HFF-Myc (cell line): ENCODE data around the gene NPM1.

ENCODE experiments used
- DNase-seq: peaks from one replicate; pipeline ENCODE4 v3.0.0-alpha.2; 2011; ENCODE audit warnings: low read depth; ENCODE audit errors: extremely low read depth
- H3K4me3 ChIP-seq: replicated peaks from 2 replicates; pipeline ENCODE4 v1.5.1; 2011; ENCODE audit warnings: low read depth, mild to moderate bottlenecking, control low read depth, low read length
- CTCF ChIP-seq: IDR thresholded peaks from 2 replicates; pipeline ENCODE4 v1.5.1; 2012; ENCODE audit warnings: mild to moderate bottlenecking, low read depth, low read length, control low read depth; ENCODE audit errors: missing control alignments

NPM1 gene

GRCh38 chr5:171420431-171421241, 33.0 kb downstream of the NPM1 start:
- H3K4me3 ChIP-seq, result no peak overlapping the region
- peak; percentile 30 for DNase-seq
- TF ChIP-seq CTCF, result no peak

GRCh38 chr5:171421331-171422262, 33.9 kb downstream of the NPM1 start:
- DNase-seq, result no peak
- H3K4me3 ChIP-seq, result no peak overlapping the region
- TF ChIP-seq CTCF, result no peak

GRCh38 chr5:171422495-171422894, 34.8 kb downstream of the NPM1 start:
- DNase-seq, result no peak
- TF ChIP-seq CTCF, result no peak
- no peak overlapping the region for H3K4me3 ChIP-seq

- no peak overlapping the region for H3K4me3 ChIP-seq
- no peak for DNase-seq
- TF ChIP-seq CTCF, result no peak
Observed at GRCh38 chr5:171422902-171423663, 35.4 kb downstream of the NPM1 start.

GRCh38 chr5:171424726-171425125, 37.1 kb downstream of the NPM1 start:
- no peak overlapping the region for H3K4me3 ChIP-seq
- DNase-seq, result no peak
- no peak for TF ChIP-seq CTCF

- TF ChIP-seq CTCF, result no peak
- no peak overlapping the region for H3K4me3 ChIP-seq
- no peak for DNase-seq
Observed at GRCh38 chr5:171425596-171426244, 38.1 kb downstream of the NPM1 start.
